Astrocyte (in vitro differentiated cells and primary cell): Measurements from ENCODE around the gene PRR35. TPM values are rescaled to one million over a fixed set of nuclear protein-coding genes. Genes with fewer than 3 reads are reported as not detected.

Experiments
- DNase-seq: peaks from one replicate; pipeline ENCODE4 v3.0.0-alpha.2; 2010; ENCODE audit warnings: low read depth
- FAIRE-seq: peaks from 2 replicates; lab custom pipeline; 2011; peaks lifted over from hg19 to GRCh38; lab: Jason Lieb, UNC
- H2AFZ ChIP-seq: 2 replicates; pipeline ENCODE4 v1.6.0; 2012; ENCODE audit warnings: low read depth, low read length, inconsistent platforms
- H3K27ac ChIP-seq: 2 replicates; pipeline ENCODE4 v1.5.1; 2011; ENCODE audit warnings: low read depth, low read length, inconsistent platforms
- H3K27me3 ChIP-seq: 2 replicates; pipeline ENCODE4 v1.6.0; 2011; ENCODE audit warnings: low read length, inconsistent platforms; ENCODE audit not compliant: insufficient read depth
- H3K36me3 ChIP-seq: 2 replicates; pipeline ENCODE4 v1.5.1; 2011; ENCODE audit warnings: low read length, inconsistent platforms; ENCODE audit not compliant: insufficient read depth
- H3K4me1 ChIP-seq: 2 replicates; pipeline ENCODE4 v1.5.1; 2011; ENCODE audit warnings: low read length, inconsistent platforms; ENCODE audit not compliant: insufficient read depth
- H3K4me2 ChIP-seq: 2 replicates; pipeline ENCODE4 v1.6.0; 2012; ENCODE audit warnings: low read length, inconsistent platforms
- H3K4me3 ChIP-seq: 2 replicates; pipeline ENCODE4 v1.5.1; 2011; ENCODE audit warnings: low read depth, mild to moderate bottlenecking, low read length, inconsistent platforms; ENCODE audit not compliant: insufficient read depth
- H3K79me2 ChIP-seq: 2 replicates; pipeline ENCODE4 v1.6.0; 2012; ENCODE audit warnings: mild to moderate bottlenecking, low read length, inconsistent platforms; ENCODE audit not compliant: insufficient read depth
- H3K9ac ChIP-seq: 2 replicates; pipeline ENCODE4 v1.6.0; 2012; ENCODE audit warnings: mild to moderate bottlenecking, low read length, inconsistent platforms
- H3K9me3 ChIP-seq: 2 replicates; pipeline ENCODE4 v1.5.1; 2012; ENCODE audit warnings: low read depth, mild to moderate bottlenecking, low read length, inconsistent platforms; ENCODE audit not compliant: insufficient read depth
- H4K20me1 ChIP-seq: 2 replicates; pipeline ENCODE4 v1.6.0; 2012; ENCODE audit warnings: low read length, inconsistent platforms; ENCODE audit not compliant: insufficient read depth
- H3K27ac Mint-ChIP-seq: one replicate; pipeline ENCODE4 v1.8.0; 2021; ENCODE audit warnings: mild to moderate bottlenecking, mixed read lengths; ENCODE audit not compliant: unreplicated experiment
- H3K27me3 Mint-ChIP-seq: one replicate; pipeline ENCODE4 v1.8.0; 2021; ENCODE audit warnings: low read depth, mixed read lengths; ENCODE audit not compliant: unreplicated experiment
- H3K36me3 Mint-ChIP-seq: one replicate; pipeline ENCODE4 v1.8.0; 2021; ENCODE audit warnings: low read depth, mixed read lengths; ENCODE audit not compliant: unreplicated experiment
- H3K4me1 Mint-ChIP-seq: one replicate; pipeline ENCODE4 v1.8.0; 2021; ENCODE audit warnings: low read depth, mixed read lengths; ENCODE audit not compliant: unreplicated experiment
- H3K4me3 Mint-ChIP-seq: one replicate; pipeline ENCODE4 v1.8.0; 2021; ENCODE audit warnings: mild to moderate bottlenecking, moderate library complexity, mixed read lengths; ENCODE audit not compliant: unreplicated experiment
- H3K9me3 Mint-ChIP-seq: one replicate; pipeline ENCODE4 v1.8.0; 2021; ENCODE audit warnings: mild to moderate bottlenecking, mixed read lengths; ENCODE audit not compliant: unreplicated experiment
- CTCF ChIP-seq: IDR thresholded peaks from 2 replicates; pipeline ENCODE4 v1.5.1; 2011; ENCODE audit warnings: low read depth, mild to moderate bottlenecking, inconsistent platforms, low read length, moderate library complexity; ENCODE audit not compliant: insufficient read depth
- EZH2 ChIP-seq: IDR thresholded peaks from 2 replicates; pipeline ENCODE4 v1.6.1; 2012; ENCODE audit warnings: mild to moderate bottlenecking, low read length, inconsistent platforms; ENCODE audit not compliant: insufficient read depth
- total RNA-seq: library from RNA; stranded (reverse); gene quantifications from 2 replicates; pipeline ENCODE4 v1.2.1, GENCODE V29; 2021

Gene PRR35
- total RNA-seq, 1 donor from 2014 or later, result 0.09 TPM

DNA sequence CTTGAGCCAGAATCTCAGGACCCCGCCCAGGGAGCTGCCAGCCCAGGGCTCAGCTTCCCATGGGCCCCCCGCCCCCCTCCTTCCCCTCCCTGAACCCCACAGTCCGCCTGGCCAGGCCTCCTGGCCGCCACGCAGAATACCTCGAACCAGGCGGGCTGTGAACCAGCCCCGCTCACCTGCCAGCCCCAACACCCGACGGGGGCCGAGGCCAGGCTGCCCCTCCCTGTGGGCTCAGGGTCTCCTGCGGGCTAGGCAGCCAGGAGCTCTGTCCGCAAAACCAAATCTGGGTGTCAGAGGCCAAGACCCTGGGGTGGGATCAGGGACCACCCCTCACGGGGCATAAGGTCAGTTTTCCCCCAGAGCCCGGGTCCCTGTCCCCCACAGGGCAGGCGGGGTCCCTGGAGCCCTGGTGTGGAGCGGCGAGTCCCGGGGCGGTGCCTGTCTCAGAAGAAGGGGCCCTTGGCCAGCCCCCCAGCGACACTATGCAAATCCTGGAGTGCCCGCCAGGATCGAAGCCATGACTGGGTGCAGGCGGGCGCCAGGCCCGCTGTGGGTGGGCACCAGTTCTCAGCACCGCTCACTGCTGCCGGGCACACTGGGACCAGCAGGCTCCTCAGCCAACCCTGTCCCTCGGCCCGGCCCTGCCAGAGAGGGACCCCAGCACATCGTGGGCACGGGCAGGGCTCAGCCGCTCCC is 6.4 kb upstream of the PRR35 start:
- peaks cover 16% of the 10 kb centered on the region for H3K4me1 ChIP-seq
- H3K79me2 ChIP-seq, result no peaks in the 10 kb centered on the region
- Mint-ChIP-seq H3K36me3 (no peaks in the 10 kb centered on the region), H3K27me3 (peaks cover 3% of the 10 kb centered on the region), H3K27ac (no peak overlapping the region), H3K4me3 (no peak overlapping the region), H3K4me1 (peaks cover 2% of the 10 kb centered on the region), H3K9me3 (no peaks in the 10 kb centered on the region)
- DNase-seq, result no peak
- peaks cover 9% of the 10 kb centered on the region for H4K20me1 ChIP-seq
- H2AFZ ChIP-seq, result no peak overlapping the region
- no peaks in the 10 kb centered on the region for H3K36me3 ChIP-seq
- H3K9ac ChIP-seq, result no peak overlapping the region
- no peaks in the 10 kb centered on the region for H3K27me3 ChIP-seq
- no peaks in the 10 kb centered on the region for H3K9me3 ChIP-seq
- no peak overlapping the region for H3K4me3 ChIP-seq
- no peak for FAIRE-seq
- no peak overlapping the region for H3K27ac ChIP-seq
- H3K4me2 ChIP-seq, result no peak overlapping the region
- TF ChIP-seq EZH2 (no peak), CTCF (no peak)

GRCh38 chr16:554297-554621 is 5.9 kb upstream of the PRR35 start:
- no peak overlapping the region for H3K27ac Mint-ChIP-seq
- Histone ChIP-seq H3K36me3 (no peaks in the 10 kb centered on the region), H2AFZ (no peak overlapping the region), H3K27me3 (peaks cover 3% of the 10 kb centered on the region), H3K4me1 (peaks cover 16% of the 10 kb centered on the region), H3K9ac (peak overlapping the region; percentile 14), H4K20me1 (peaks cover 8% of the 10 kb centered on the region), H3K79me2 (no peaks in the 10 kb centered on the region), H3K4me3 (no peak overlapping the region), H3K27ac (no peak overlapping the region), H3K4me2 (peak overlapping the region; percentile 71), H3K9me3 (no peaks in the 10 kb centered on the region)
- no peaks in the 10 kb centered on the region for H3K36me3 Mint-ChIP-seq
- no peak for FAIRE-seq
- no peak for DNase-seq
- H3K9me3 Mint-ChIP-seq, result no peaks in the 10 kb centered on the region
- TF ChIP-seq EZH2 (no peak), CTCF (no peak)
- H3K27me3 Mint-ChIP-seq, result peaks cover 3% of the 10 kb centered on the region
- H3K4me3 Mint-ChIP-seq, result no peak overlapping the region
- peaks cover 2% of the 10 kb centered on the region for H3K4me1 Mint-ChIP-seq

DNA sequence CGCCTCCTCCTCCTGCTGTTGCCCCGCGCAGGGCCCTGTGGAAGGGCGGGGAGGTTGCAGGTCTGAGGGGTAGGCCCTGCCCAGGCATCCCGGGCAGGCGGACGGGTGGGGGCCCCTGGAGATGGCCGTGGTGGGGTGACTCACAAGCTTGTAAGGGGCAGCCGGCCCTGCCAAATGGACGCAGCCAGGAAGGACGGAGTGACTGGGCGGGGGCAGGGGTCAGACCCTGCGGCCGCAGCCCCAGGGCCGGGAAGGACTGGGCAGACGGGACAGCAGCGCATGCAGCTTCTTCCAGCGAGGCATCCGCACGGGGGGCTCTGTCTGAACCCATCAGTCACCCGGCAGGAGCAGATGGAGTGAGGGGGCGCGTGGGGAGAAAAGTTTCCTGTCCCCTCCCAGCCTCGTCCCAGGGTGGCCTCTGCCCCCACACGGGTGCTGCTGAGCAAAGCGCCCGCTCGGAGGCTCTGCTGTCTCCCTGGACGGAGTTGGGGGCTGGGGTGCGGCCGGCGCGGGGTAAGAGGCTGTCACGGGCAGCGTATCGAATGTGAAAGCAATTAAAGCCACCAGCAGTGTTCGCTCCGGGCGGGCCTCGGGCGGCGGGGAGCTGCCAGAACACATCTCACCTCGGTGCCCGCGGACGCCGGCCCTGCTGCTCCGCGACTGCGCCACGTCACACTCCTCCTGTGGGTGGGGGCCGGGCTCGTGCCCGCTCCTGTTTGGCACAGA is 5.4 kb upstream of the PRR35 start:
- no peaks in the 10 kb centered on the region for H3K36me3 ChIP-seq
- H3K9me3 ChIP-seq, result no peaks in the 10 kb centered on the region
- Mint-ChIP-seq H3K4me1 (peaks cover 2% of the 10 kb centered on the region), H3K9me3 (no peaks in the 10 kb centered on the region), H3K27ac (no peak overlapping the region), H3K4me3 (no peak overlapping the region), H3K36me3 (no peaks in the 10 kb centered on the region), H3K27me3 (peaks cover 3% of the 10 kb centered on the region)
- H3K4me3 ChIP-seq, result no peak overlapping the region
- peaks cover 16% of the 10 kb centered on the region for H3K4me1 ChIP-seq
- peak; percentile 52 for DNase-seq
- H3K27me3 ChIP-seq, result peaks cover 9% of the 10 kb centered on the region
- H2AFZ ChIP-seq, result no peak overlapping the region
- TF ChIP-seq CTCF, result no peak
- TF ChIP-seq EZH2, result no peak
- FAIRE-seq, result no peak
- no peak overlapping the region for H3K27ac ChIP-seq
- H3K9ac ChIP-seq, result peak overlapping the region; percentile 14
- peaks cover 8% of the 10 kb centered on the region for H4K20me1 ChIP-seq
- H3K4me2 ChIP-seq, result peak overlapping the region; percentile 71
- no peaks in the 10 kb centered on the region for H3K79me2 ChIP-seq
